Tibial artery (tissue), 4 donors: ENCODE measurements around the gene INF2.
"Not testable (repeated sequence)": the region's sequence is repeated elsewhere in the genome, so short reads cannot be mapped to it uniquely, and the experiment has no call there.

ENCODE experiments used
- DNase-seq, 2 donors: peaks; one replicate each; pipeline ENCODE4 v3.0.0-alpha.2; 2019
- H3K27ac ChIP-seq, 2 donors: fragments of 200-600 bp; sonication (generic) in 1 of 2; 1 replicate in 1 of 2; 2 replicates in 1 of 2; pipeline ENCODE4 v1.5.1; 2018 to 2019; ENCODE audit warnings: mild to moderate bottlenecking in 1 of 2
- H3K27me3 ChIP-seq, 2 donors: fragments of 200-600 bp; sonication (generic) in 1 of 2; one replicate each; pipeline versions ENCODE4 v1.5.1 to v1.6.0; 2016 to 2019
- H3K36me3 ChIP-seq, 3 donors: fragments of 200-600 bp; sonication (generic) in 2 of 3; one replicate each; pipeline ENCODE4 v1.5.1; 2016 to 2019; ENCODE audit warnings: mild to moderate bottlenecking in 2 of 3
- H3K4me1 ChIP-seq, 4 donors: fragments of 200-600 bp; sonication (generic) in 2 of 4; 1 replicate in 3 of 4; 2 replicates in 1 of 4; pipeline ENCODE4 v1.5.1; 2016 to 2019
- H3K4me3 ChIP-seq, 2 donors: fragments of 200-600 bp; sonication (generic) in 1 of 2; 1 replicate in 1 of 2; 2 replicates in 1 of 2; pipeline ENCODE4 v1.5.1; 2018 to 2019; ENCODE audit warnings: mild to moderate bottlenecking in 2 of 2
- H3K9me3 ChIP-seq, 3 donors: fragments of 200-600 bp; sonication (generic) in 1 of 3; one replicate each; pipeline ENCODE4 v1.5.1; 2016 to 2019
- intact Hi-C: fragments of 100-400 bp; cut with DNase I; formaldehyde crosslinking; loops from one replicate; pipeline ENCODE4 v1.15.0; 2023; ENCODE audit warnings: low total_unique reads
- TF ChIP-seq, protein P1 (sequence below), 2 experiments: fragments of 200-600 bp in 1 of 2; fragments of 450-650 bp in 1 of 2; IDR thresholded peaks; one replicate each; pipeline ENCODE4 v1.5.1; 2017 to 2019; ENCODE audit warnings: antibody characterized with exemption in 2 of 2, mild to moderate bottlenecking in 1 of 2, moderate library complexity in 1 of 2

Gene INF2

GRCh38 chr14:104650981-104651875 lies 38.2 kb upstream of the INF2 start:
- Histone ChIP-seq H3K9me3 (no peaks in the 10 kb centered on the region), H3K27me3 (peaks cover 0 to 16% of the 10 kb centered on the region in 2 donors), H3K4me3 (no peak overlapping the region), H3K4me1 (peaks cover 0 to 20% (median 14%) of the 10 kb centered on the region in 4 donors), H3K36me3 (no peaks in the 10 kb centered on the region), H3K27ac (no peak overlapping the region)
- peak in 1 of 2 donors; percentile 64 for DNase-seq
- TF ChIP-seq, protein P1, sequence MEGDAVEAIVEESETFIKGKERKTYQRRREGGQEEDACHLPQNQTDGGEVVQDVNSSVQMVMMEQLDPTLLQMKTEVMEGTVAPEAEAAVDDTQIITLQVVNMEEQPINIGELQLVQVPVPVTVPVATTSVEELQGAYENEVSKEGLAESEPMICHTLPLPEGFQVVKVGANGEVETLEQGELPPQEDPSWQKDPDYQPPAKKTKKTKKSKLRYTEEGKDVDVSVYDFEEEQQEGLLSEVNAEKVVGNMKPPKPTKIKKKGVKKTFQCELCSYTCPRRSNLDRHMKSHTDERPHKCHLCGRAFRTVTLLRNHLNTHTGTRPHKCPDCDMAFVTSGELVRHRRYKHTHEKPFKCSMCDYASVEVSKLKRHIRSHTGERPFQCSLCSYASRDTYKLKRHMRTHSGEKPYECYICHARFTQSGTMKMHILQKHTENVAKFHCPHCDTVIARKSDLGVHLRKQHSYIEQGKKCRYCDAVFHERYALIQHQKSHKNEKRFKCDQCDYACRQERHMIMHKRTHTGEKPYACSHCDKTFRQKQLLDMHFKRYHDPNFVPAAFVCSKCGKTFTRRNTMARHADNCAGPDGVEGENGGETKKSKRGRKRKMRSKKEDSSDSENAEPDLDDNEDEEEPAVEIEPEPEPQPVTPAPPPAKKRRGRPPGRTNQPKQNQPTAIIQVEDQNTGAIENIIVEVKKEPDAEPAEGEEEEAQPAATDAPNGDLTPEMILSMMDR (IDR thresholded peaks at IDR 0.05) = no peak
- intact Hi-C loops = loop anchor here (1.0 to 10.0 kb wide), 2 partner anchors 57 to 174 kb away; no protein-coding TSS in a partner anchor

DNA sequence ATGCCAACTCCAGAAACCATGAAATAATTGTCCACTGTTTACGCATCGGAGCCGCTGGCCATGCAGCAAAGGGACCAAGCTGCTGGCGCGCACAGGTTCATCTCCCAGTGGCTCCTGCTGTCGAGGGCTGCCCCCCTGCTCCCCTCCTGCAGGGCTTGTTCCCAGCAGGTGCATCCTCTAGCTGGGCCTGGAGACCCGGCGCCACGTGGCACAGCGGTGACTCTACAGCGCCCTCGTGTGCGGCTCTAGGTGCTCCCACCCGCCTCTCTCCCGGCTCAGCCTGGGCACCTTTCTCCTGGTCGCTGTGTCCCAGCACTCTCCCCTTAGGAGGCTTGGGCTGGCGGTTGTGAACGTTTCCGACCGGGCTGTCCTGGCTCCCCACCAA lies 37.5 kb upstream of the INF2 start:
- no peak for DNase-seq
- H3K27ac ChIP-seq = no peak overlapping the region
- H3K4me1 ChIP-seq = peaks cover 0 to 26% (median 19%) of the 10 kb centered on the region in 4 donors
- intact Hi-C loops = loop anchor here (10.0 kb wide), 1 partner anchor 173 kb away; no protein-coding TSS in a partner anchor
- H3K27me3 ChIP-seq = peaks cover 0 to 16% of the 10 kb centered on the region in 2 donors
- no peaks in the 10 kb centered on the region for H3K36me3 ChIP-seq
- no peak overlapping the region for H3K4me3 ChIP-seq
- TF ChIP-seq, protein P1 (IDR thresholded peaks at IDR 0.05) = no peak
- no peaks in the 10 kb centered on the region for H3K9me3 ChIP-seq

- Histone ChIP-seq H3K9me3 (no peaks in the 10 kb centered on the region), H3K4me1 (peaks cover 0 to 29% (median 20%) of the 10 kb centered on the region in 4 donors), H3K27me3 (peaks cover 0 to 16% of the 10 kb centered on the region in 2 donors), H3K36me3 (no peaks in the 10 kb centered on the region), H3K4me3 (no peak overlapping the region), H3K27ac (no peak overlapping the region)
- intact Hi-C loops = loop anchor here (10.0 kb wide), 1 partner anchor 172 kb away; no protein-coding TSS in a partner anchor
- no peak for DNase-seq
- TF ChIP-seq, protein P1 (IDR thresholded peaks at IDR 0.05) = no peak
Measured at GRCh38 chr14:104652386-104652785, 37.0 kb upstream of the INF2 start.

GRCh38 chr14:104653130-104653920 lies 36.1 kb upstream of the INF2 start:
- H3K27ac ChIP-seq, H3K4me3 ChIP-seq, H3K9me3 ChIP-seq, DNase-seq, H3K36me3 ChIP-seq: not testable (repeated sequence)
- peaks cover 0 to 16% of the 10 kb centered on the region in 2 donors for H3K27me3 ChIP-seq
- intact Hi-C loops = loop anchor here (10.0 kb wide), 1 partner anchor 171 kb away; no protein-coding TSS in a partner anchor
- H3K4me1 ChIP-seq = peaks cover 0 to 29% (median 20%) of the 10 kb centered on the region in 4 donors

GRCh38 chr14:104654119-104654518 lies 35.3 kb upstream of the INF2 start:
- TF ChIP-seq, protein P1 (IDR thresholded peaks at IDR 0.05) = no peak
- no peak for DNase-seq

More at GRCh38 chr14:104654119-104654518, 35.3 kb upstream of the INF2 start:
- Histone ChIP-seq H3K4me1 (peaks cover 0 to 29% (median 20%) of the 10 kb centered on the region in 4 donors), H3K27ac (no peak overlapping the region), H3K4me3 (no peak overlapping the region), H3K27me3 (peaks cover 0 to 13% of the 10 kb centered on the region in 2 donors), H3K9me3 (no peaks in the 10 kb centered on the region), H3K36me3 (no peaks in the 10 kb centered on the region)
- intact Hi-C loops = loop anchor here (10.0 kb wide), 1 partner anchor 171 kb away; no protein-coding TSS in a partner anchor
